Panc1 (cell line): ENCODE data around the gene GPC3. TPM values are rescaled to one million over a fixed set of nuclear protein-coding genes. Genes with fewer than 3 reads are reported as not detected.

ENCODE experiments used
- ATAC-seq: fragments of 200-7000 bp; cut with Tn5 transposase; 2 replicates; pipeline ENCODE4 v1.9.1; 2020; ENCODE audit warnings: mild to moderate bottlenecking, moderate library complexity
- BruUV-seq: library from RNA; stranded (reverse); fragments of 400-500 nt; replicated peaks from 2 replicates; lab custom pipeline; 2021; lab: Mats Ljungman, UMichigan
- CTCF ChIA-PET: fragments of 300-600 bp; sonication (Branson Sonifier 250); formaldehyde crosslinking; loops from one replicate; lab custom pipeline; 2022; ENCODE audit warnings: antibody characterized with exemption; lab: Charles Lee
- POLR2A ChIA-PET: fragments of 300-600 bp; sonication (Branson Sonifier 250); formaldehyde crosslinking; loops from one replicate; lab custom pipeline; 2022; ENCODE audit warnings: antibody characterized with exemption; lab: Charles Lee
- DNase-seq: peaks from one replicate; pipeline ENCODE4 v3.0.0-alpha.2; 2010; ENCODE audit warnings: low read depth, low spot score
- H3K27ac ChIP-seq: 2 replicates; pipeline ENCODE4 v1.5.1; 2011; ENCODE audit warnings: mild to moderate bottlenecking, low read length, inconsistent platforms
- H3K27me3 ChIP-seq: fragments of 200-500 bp; sonication (Bioruptor generic); 2 replicates; pipeline ENCODE4 v1.6.0; 2014; ENCODE audit warnings: low read length, inconsistent platforms; ENCODE audit not compliant: control insufficient read depth, insufficient read depth
- H3K36me3 ChIP-seq: fragments of 200-500 bp; sonication (Bioruptor generic); 2 replicates; pipeline ENCODE4 v1.5.1; 2014; ENCODE audit warnings: inconsistent platforms, mild to moderate bottlenecking, low read length, moderate library complexity; ENCODE audit not compliant: control insufficient read depth, insufficient read depth
- H3K4me1 ChIP-seq: 2 replicates; pipeline ENCODE4 v1.5.1; 2011; ENCODE audit warnings: inconsistent platforms, mild to moderate bottlenecking, low read length, moderate library complexity; ENCODE audit not compliant: control insufficient read depth, insufficient read depth
- H3K4me3 ChIP-seq, 2 experiments: 2 replicates each; pipeline ENCODE4 v1.5.1; 2011 to 2012; ENCODE audit warnings: low read depth in 2 of 2, low read length in 2 of 2, mild to moderate bottlenecking in 2 of 2, inconsistent platforms in 1 of 2, moderate library complexity in 1 of 2
- H3K9me3 ChIP-seq: fragments of 200-500 bp; sonication (Bioruptor generic); 2 replicates; pipeline ENCODE4 v1.5.1; 2014; ENCODE audit warnings: low read depth, mild to moderate bottlenecking, inconsistent platforms, low read length, moderate library complexity; ENCODE audit not compliant: control insufficient read depth, insufficient read depth
- POLR2AphosphoS5 ChIP-seq: IDR thresholded peaks from 2 replicates; pipeline ENCODE4 v1.6.1; 2012; ENCODE audit warnings: mild to moderate bottlenecking, low read depth, low read length, moderate library complexity
- SIN3A ChIP-seq: IDR thresholded peaks from 2 replicates; pipeline ENCODE4 v1.6.1; 2012; ENCODE audit warnings: low read depth, mild to moderate bottlenecking, low read length, moderate library complexity, borderline replicate concordance; ENCODE audit not compliant: insufficient read depth
- TCF7L2 ChIP-seq: IDR thresholded peaks from 2 replicates; pipeline ENCODE4 v1.6.1; 2011; ENCODE audit warnings: mild to moderate bottlenecking, low read depth, low read length, inconsistent platforms
- in situ Hi-C: cut with HindIII; loops from 2 replicates; pipeline ENCODE4 v1.10.0; 2016; ENCODE audit warnings: low sequenced_read_pairs, low pct_unique_long_range_greater_than_20kb
- intact Hi-C: fragments of 100-400 bp; cut with micrococcal nuclease; formaldehyde crosslinking; loops from one replicate; pipeline ENCODE4 v1.10.0; 2022; ENCODE audit not compliant: unreplicated experiment
- total RNA-seq: library from RNA; stranded (reverse); gene quantifications from one replicate; pipeline ENCODE4 v1.2.1, GENCODE V29; 2021; ENCODE audit not compliant: unreplicated experiment
- TF ChIP-seq, protein P1 (sequence below): fragments of 450-650 bp; IDR thresholded peaks from 2 replicates; pipeline ENCODE4 v1.5.1; 2017; ENCODE audit warnings: mild to moderate bottlenecking
- TF ChIP-seq, protein P2 (sequence below), 2 experiments: IDR thresholded peaks; 2 replicates each; pipeline ENCODE4 v1.6.1; 2011 to 2012; ENCODE audit warnings: low read depth in 2 of 2, control low read depth in 1 of 2, low read length in 1 of 2, mild to moderate bottlenecking in 1 of 2, moderate library complexity in 1 of 2; ENCODE audit not compliant: insufficient read depth in 1 of 2

The GPC3 gene
- total RNA-seq, 1 experiment from 2014 or later: 0.95 TPM

DNA sequence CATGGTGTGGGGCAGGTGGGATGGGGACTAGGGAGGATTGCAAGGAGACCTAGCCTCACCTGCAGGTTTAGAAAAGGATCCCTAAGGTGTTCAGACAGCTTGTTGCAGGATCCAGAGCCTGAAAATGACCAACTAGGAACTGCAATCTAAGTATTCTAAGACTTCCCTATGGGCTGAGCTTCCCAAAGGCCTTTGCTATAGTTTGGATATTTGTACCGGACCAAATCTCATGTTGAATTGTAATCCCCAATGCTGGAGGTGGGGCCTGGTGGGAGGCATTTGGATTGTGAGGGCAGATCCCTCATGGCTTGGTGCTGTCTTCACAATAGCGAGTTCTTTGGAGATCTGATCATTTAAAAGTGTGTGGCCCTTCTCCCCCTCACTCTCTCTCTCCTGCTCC, 52.1 kb downstream of the GPC3 start:
- H3K9me3 ChIP-seq: no peaks in the 10 kb centered on the region
- TF ChIP-seq, protein P1, sequence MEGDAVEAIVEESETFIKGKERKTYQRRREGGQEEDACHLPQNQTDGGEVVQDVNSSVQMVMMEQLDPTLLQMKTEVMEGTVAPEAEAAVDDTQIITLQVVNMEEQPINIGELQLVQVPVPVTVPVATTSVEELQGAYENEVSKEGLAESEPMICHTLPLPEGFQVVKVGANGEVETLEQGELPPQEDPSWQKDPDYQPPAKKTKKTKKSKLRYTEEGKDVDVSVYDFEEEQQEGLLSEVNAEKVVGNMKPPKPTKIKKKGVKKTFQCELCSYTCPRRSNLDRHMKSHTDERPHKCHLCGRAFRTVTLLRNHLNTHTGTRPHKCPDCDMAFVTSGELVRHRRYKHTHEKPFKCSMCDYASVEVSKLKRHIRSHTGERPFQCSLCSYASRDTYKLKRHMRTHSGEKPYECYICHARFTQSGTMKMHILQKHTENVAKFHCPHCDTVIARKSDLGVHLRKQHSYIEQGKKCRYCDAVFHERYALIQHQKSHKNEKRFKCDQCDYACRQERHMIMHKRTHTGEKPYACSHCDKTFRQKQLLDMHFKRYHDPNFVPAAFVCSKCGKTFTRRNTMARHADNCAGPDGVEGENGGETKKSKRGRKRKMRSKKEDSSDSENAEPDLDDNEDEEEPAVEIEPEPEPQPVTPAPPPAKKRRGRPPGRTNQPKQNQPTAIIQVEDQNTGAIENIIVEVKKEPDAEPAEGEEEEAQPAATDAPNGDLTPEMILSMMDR: no peak
- TF ChIP-seq SIN3A (no peak), TCF7L2 (no peak), POLR2AphosphoS5 (no peak)
- TF ChIP-seq, protein P2, sequence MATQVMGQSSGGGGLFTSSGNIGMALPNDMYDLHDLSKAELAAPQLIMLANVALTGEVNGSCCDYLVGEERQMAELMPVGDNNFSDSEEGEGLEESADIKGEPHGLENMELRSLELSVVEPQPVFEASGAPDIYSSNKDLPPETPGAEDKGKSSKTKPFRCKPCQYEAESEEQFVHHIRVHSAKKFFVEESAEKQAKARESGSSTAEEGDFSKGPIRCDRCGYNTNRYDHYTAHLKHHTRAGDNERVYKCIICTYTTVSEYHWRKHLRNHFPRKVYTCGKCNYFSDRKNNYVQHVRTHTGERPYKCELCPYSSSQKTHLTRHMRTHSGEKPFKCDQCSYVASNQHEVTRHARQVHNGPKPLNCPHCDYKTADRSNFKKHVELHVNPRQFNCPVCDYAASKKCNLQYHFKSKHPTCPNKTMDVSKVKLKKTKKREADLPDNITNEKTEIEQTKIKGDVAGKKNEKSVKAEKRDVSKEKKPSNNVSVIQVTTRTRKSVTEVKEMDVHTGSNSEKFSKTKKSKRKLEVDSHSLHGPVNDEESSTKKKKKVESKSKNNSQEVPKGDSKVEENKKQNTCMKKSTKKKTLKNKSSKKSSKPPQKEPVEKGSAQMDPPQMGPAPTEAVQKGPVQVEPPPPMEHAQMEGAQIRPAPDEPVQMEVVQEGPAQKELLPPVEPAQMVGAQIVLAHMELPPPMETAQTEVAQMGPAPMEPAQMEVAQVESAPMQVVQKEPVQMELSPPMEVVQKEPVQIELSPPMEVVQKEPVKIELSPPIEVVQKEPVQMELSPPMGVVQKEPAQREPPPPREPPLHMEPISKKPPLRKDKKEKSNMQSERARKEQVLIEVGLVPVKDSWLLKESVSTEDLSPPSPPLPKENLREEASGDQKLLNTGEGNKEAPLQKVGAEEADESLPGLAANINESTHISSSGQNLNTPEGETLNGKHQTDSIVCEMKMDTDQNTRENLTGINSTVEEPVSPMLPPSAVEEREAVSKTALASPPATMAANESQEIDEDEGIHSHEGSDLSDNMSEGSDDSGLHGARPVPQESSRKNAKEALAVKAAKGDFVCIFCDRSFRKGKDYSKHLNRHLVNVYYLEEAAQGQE (IDR thresholded peaks at IDR 0.05; ENCODE audit: insufficient read depth in 1 of 2, low read depth in 2 of 2, low read length in 1 of 2): no peak
- no peak for ATAC-seq
- no peak overlapping the region for H3K4me3 ChIP-seq
- POLR2A ChIA-PET: no interaction called here
- DNase-seq: no peak
- CTCF ChIA-PET: no interaction called here
- no peak overlapping the region for H3K27ac ChIP-seq
- no peaks in the 10 kb centered on the region for H3K4me1 ChIP-seq
- intact Hi-C loops (no loop called here), in situ Hi-C loops (no loop called here)
- H3K36me3 ChIP-seq: no peaks in the 10 kb centered on the region
- peaks cover 2% of the 10 kb centered on the region; the same call in 1 of the 2 replicates for H3K27me3 ChIP-seq
- BruUV-seq: no TSS peak

GRCh38 chrX:133929836-133930464, 55.4 kb downstream of the GPC3 start:
- no peak for ATAC-seq
- in situ Hi-C loops: no loop called here
- intact Hi-C loops: no loop called here
- DNase-seq: no peak
- TF ChIP-seq, protein P2 (IDR thresholded peaks at IDR 0.05; ENCODE audit: insufficient read depth in 1 of 2, low read depth in 2 of 2, low read length in 1 of 2): no peak
- TF ChIP-seq SIN3A (no peak), TCF7L2 (no peak), POLR2AphosphoS5 (no peak)
- TF ChIP-seq, protein P1: no peak
- Histone ChIP-seq H3K27me3 (no peaks in the 10 kb centered on the region; the same call in 1 of the 2 replicates), H3K9me3 (no peaks in the 10 kb centered on the region), H3K4me1 (no peaks in the 10 kb centered on the region), H3K36me3 (no peaks in the 10 kb centered on the region), H3K27ac (no peak overlapping the region), H3K4me3 (no peak overlapping the region)
- POLR2A ChIA-PET: no interaction called here
- CTCF ChIA-PET: no interaction called here
- BruUV-seq: no TSS peak
